ENCODE measurements around the gene PLEKHG2.
A peak's percentile ranks its signal among the peaks of the same experiment; 100 is the strongest.

The PLEKHG2 gene

GRCh38 chr19:39420769-39421168 is 8.3 kb downstream of the PLEKHG2 start:
- no peak for DNase-seq

GRCh38 chr19:39422020-39422419 is 9.6 kb downstream of the PLEKHG2 start:
- DNase-seq, result no peak

GRCh38 chr19:39423258-39424086 is 11.0 kb downstream of the PLEKHG2 start:
- no peak for DNase-seq

GRCh38 chr19:39424934-39425333 is 12.5 kb downstream of the PLEKHG2 start:
- no peak for DNase-seq

GRCh38 chr19:39425744-39426143 is 13.3 kb downstream of the PLEKHG2 start:
- no peak for DNase-seq

- no peak for DNase-seq
Measured at GRCh38 chr19:39426170-39426569, 13.7 kb downstream of the PLEKHG2 start.

- no peak for DNase-seq
Measured at GRCh38 chr19:39427707-39428106, 15.2 kb downstream of the PLEKHG2 start.

GRCh38 chr19:39428283-39429112 is 16.0 kb downstream of the PLEKHG2 start:
- peak; percentile 64 for DNase-seq

- no peak for DNase-seq
Measured at GRCh38 chr19:39430675-39431593, 18.5 kb downstream of the PLEKHG2 start.

GRCh38 chr19:39432677-39433025 is 20.2 kb downstream of the PLEKHG2 start:
- DNase-seq, result no peak

GRCh38 chr19:39433480-39434079 is 21.1 kb downstream of the PLEKHG2 start:
- no peak for DNase-seq

GRCh38 chr19:39434123-39435076 is 21.9 kb downstream of the PLEKHG2 start:
- DNase-seq, result no peak

- DNase-seq, result peak; percentile 98
Measured at GRCh38 chr19:39435499-39436349, 23.3 kb downstream of the PLEKHG2 start, which contains the start of gene RPS16. Gene RPS16, minus strand, starts transcription at chr19:39435949. Its CDS starts 54 bp downstream, at chr19:39435895.

- no peak for DNase-seq
Measured at GRCh38 chr19:39436350-39436716, 23.9 kb downstream of the PLEKHG2 start.

GRCh38 chr19:39438270-39438934 is 25.9 kb downstream of the PLEKHG2 start:
- no peak for DNase-seq

GRCh38 chr19:39444598-39445195 is 32.2 kb downstream of the PLEKHG2 start:
- no peak for DNase-seq

- DNase-seq, result peak; percentile 97
Measured at GRCh38 chr19:39445196-39446111, 33.0 kb downstream of the PLEKHG2 start, which contains the start of gene SUPT5H. Gene SUPT5H, plus strand, starts transcription at chr19:39445582. Its CDS starts 309 bp downstream, at chr19:39445891.

All from amniotic stem cell (primary cell).